A673 (cell line): ENCODE data around the gene C3orf20.

Experiments
- EZH2 ChIP-seq: fragments of 200-600 bp; sonication (generic); IDR thresholded peaks from 2 replicates; pipeline ENCODE4 v1.6.1; 2017; ENCODE audit warnings: borderline replicate concordance, low read depth, mild to moderate bottlenecking, mixed read lengths, antibody characterized with exemption, low read length; ENCODE audit not compliant: poor library complexity, severe bottlenecking
- TF ChIP-seq, protein P1 (sequence below): fragments of 300-800, 200-600 bp; sonication (generic); conservative IDR thresholded peaks from 2 replicates; pipeline ENCODE4 v1.5.1; 2017; ENCODE audit warnings: low read depth, mild to moderate bottlenecking, antibody characterized with exemption, low read length, moderate library complexity, mixed read lengths

- TF ChIP-seq, protein P1, sequence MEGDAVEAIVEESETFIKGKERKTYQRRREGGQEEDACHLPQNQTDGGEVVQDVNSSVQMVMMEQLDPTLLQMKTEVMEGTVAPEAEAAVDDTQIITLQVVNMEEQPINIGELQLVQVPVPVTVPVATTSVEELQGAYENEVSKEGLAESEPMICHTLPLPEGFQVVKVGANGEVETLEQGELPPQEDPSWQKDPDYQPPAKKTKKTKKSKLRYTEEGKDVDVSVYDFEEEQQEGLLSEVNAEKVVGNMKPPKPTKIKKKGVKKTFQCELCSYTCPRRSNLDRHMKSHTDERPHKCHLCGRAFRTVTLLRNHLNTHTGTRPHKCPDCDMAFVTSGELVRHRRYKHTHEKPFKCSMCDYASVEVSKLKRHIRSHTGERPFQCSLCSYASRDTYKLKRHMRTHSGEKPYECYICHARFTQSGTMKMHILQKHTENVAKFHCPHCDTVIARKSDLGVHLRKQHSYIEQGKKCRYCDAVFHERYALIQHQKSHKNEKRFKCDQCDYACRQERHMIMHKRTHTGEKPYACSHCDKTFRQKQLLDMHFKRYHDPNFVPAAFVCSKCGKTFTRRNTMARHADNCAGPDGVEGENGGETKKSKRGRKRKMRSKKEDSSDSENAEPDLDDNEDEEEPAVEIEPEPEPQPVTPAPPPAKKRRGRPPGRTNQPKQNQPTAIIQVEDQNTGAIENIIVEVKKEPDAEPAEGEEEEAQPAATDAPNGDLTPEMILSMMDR: no peak
- no peak for TF ChIP-seq EZH2
Observed at GRCh38 chr3:14627815-14628214, 47.1 kb upstream of the C3orf20 start.
